ENCODE measurements around the gene RETSAT. TPM values are rescaled to one million over a fixed set of nuclear protein-coding genes. Genes with fewer than 3 reads are reported as not detected.
"Not testable (repeated sequence)": the region's sequence is repeated elsewhere in the genome, so short reads cannot be mapped to it uniquely, and the experiment has no call there.

Gene RETSAT
- total RNA-seq, 1 donor from 2014 or later: 20.6 TPM

- no peak overlapping the region for H3K4me3 ChIP-seq
- H3K27me3 ChIP-seq: no peaks in the 10 kb centered on the region
- H3K4me1 ChIP-seq: no peaks in the 10 kb centered on the region
- no peaks in the 10 kb centered on the region for H3K9me3 ChIP-seq
- TF ChIP-seq, protein P1, sequence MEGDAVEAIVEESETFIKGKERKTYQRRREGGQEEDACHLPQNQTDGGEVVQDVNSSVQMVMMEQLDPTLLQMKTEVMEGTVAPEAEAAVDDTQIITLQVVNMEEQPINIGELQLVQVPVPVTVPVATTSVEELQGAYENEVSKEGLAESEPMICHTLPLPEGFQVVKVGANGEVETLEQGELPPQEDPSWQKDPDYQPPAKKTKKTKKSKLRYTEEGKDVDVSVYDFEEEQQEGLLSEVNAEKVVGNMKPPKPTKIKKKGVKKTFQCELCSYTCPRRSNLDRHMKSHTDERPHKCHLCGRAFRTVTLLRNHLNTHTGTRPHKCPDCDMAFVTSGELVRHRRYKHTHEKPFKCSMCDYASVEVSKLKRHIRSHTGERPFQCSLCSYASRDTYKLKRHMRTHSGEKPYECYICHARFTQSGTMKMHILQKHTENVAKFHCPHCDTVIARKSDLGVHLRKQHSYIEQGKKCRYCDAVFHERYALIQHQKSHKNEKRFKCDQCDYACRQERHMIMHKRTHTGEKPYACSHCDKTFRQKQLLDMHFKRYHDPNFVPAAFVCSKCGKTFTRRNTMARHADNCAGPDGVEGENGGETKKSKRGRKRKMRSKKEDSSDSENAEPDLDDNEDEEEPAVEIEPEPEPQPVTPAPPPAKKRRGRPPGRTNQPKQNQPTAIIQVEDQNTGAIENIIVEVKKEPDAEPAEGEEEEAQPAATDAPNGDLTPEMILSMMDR (IDR thresholded peaks at IDR 0.05): no peak
- no peak for DNase-seq (ENCODE audit: low spot score in 2 of 2)
- H3K36me3 ChIP-seq: peaks cover 5 to 34% of the 10 kb centered on the region in 2 donors
- H3K27ac ChIP-seq: no peak overlapping the region
- intact Hi-C loops (cut with DNase I): no loop called here
Measured at GRCh38 chr2:85367180-85367579, 12.9 kb upstream of the RETSAT start.

- peaks cover 16 to 40% of the 10 kb centered on the region in 2 donors for H3K36me3 ChIP-seq
Measured at GRCh38 chr2:85362653-85363387, 8.5 kb upstream of the RETSAT start.

GRCh38 chr2:85357736-85358135, 3.4 kb upstream of the RETSAT start:
- Histone ChIP-seq H3K27ac (no peak overlapping the region), H3K9me3 (no peaks in the 10 kb centered on the region), H3K36me3 (peaks cover 16 to 22% of the 10 kb centered on the region in 2 donors), H3K4me3 (no peak overlapping the region), H3K27me3 (no peaks in the 10 kb centered on the region), H3K4me1 (peaks cover 11 to 13% of the 10 kb centered on the region in 2 donors)
- DNase-seq (ENCODE audit: low spot score in 2 of 2): no peak
- TF ChIP-seq, protein P1 (IDR thresholded peaks at IDR 0.05): no peak
- intact Hi-C loops (cut with DNase I): no loop called here

More at GRCh38 chr2:85362653-85363387, 8.5 kb upstream of the RETSAT start:
- H3K9me3 ChIP-seq; DNase-seq (ENCODE audit: low spot score in 2 of 2); H3K4me3 ChIP-seq; H3K27me3 ChIP-seq; H3K27ac ChIP-seq; intact Hi-C loops (cut with DNase I); H3K4me1 ChIP-seq: not testable (repeated sequence)

GRCh38 chr2:85356186-85356585, 1.9 kb upstream of the RETSAT start:
- Histone ChIP-seq H3K36me3 (peaks cover 7 to 14% of the 10 kb centered on the region in 2 donors), H3K27ac (no peak overlapping the region), H3K27me3 (no peaks in the 10 kb centered on the region), H3K4me1 (peaks cover 11 to 13% of the 10 kb centered on the region in 2 donors), H3K9me3 (no peaks in the 10 kb centered on the region), H3K4me3 (no peak overlapping the region)
- TF ChIP-seq, protein P1 (IDR thresholded peaks at IDR 0.05): no peak
- DNase-seq (ENCODE audit: low spot score in 2 of 2): no peak
- intact Hi-C loops (cut with DNase I): no loop called here

DNA sequence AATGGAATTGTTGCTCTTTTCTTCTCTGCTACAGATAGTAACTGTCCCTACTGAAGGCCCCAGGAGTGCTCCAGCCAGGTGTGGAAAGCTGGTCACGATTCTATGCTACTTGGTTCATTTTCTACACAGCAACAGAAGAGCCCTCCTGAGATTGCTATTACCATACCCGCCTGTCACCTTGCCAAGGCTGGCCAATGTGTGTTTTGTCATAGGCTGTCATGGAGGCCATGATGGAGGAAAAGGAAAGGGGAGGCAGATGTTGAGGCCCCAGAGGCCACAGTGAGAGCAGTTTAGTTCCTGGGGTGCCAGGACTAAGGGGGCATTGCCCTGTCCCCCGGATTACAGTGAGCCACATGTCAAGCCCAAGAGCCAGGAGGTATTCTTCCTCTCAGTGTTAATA, 1.2 kb upstream of the RETSAT start:
- no peak overlapping the region for H3K27ac ChIP-seq
- no peaks in the 10 kb centered on the region for H3K27me3 ChIP-seq
- peaks cover 11 to 13% of the 10 kb centered on the region in 2 donors for H3K4me1 ChIP-seq
- TF ChIP-seq, protein P1 (IDR thresholded peaks at IDR 0.05): no peak
- H3K9me3 ChIP-seq: no peaks in the 10 kb centered on the region
- H3K36me3 ChIP-seq: peaks cover 9 to 20% of the 10 kb centered on the region in 2 donors
- DNase-seq (ENCODE audit: low spot score in 2 of 2): no peak
- intact Hi-C loops (cut with DNase I): loop anchor here (2.0 kb wide), 1 partner anchor 63 kb away; the partner anchor contains the start of gene SH2D6
- peak overlapping the region; percentile 81 to 83 for H3K4me3 ChIP-seq

DNA sequence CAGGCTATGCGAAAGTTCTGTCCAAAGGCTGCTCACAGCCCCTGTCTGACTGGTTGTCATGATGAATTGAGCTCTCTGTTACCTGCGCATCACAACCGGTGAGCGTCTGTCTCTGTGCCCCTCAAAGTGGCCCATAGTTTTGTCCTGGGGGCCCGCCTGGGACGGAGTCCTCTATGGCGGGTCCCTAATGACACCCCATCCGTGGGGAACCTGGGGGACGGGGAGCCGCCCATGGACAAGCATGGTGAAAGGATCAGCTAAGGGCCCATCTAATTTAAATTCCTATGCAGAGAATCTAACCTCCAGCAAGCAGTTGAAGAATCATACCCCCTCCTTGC, 714 bp upstream of the RETSAT start:
- H3K27me3 ChIP-seq: no peaks in the 10 kb centered on the region
- no peak for DNase-seq (ENCODE audit: low spot score in 2 of 2)
- H3K9me3 ChIP-seq: no peaks in the 10 kb centered on the region
- peak overlapping the region; percentile 81 to 83 for H3K4me3 ChIP-seq
- peaks cover 11 to 13% of the 10 kb centered on the region in 2 donors for H3K4me1 ChIP-seq
- peak overlapping the region; percentile 80 to 91 for H3K27ac ChIP-seq
- intact Hi-C loops (cut with DNase I): loop anchor here (2.0 kb wide), 1 partner anchor 64 kb away; the partner anchor contains the start of gene SH2D6
- TF ChIP-seq, protein P1 (IDR thresholded peaks at IDR 0.05): no peak
- peaks cover 12 to 25% of the 10 kb centered on the region in 2 donors for H3K36me3 ChIP-seq

Measured in ascending aorta (tissue), 2 donors.